K562 (cell line): ENCODE measurements around the gene AGPAT3. TPM values are rescaled to one million over a fixed set of nuclear protein-coding genes. Genes with fewer than 3 reads are reported as not detected.

Experiments used
- ARID3A ChIP-seq: IDR thresholded peaks from 2 replicates; pipeline ENCODE4 v1.6.1; 2012; ENCODE audit warnings: low read depth, low read length, improper control_type of control experiment, borderline replicate concordance
- CTBP1 ChIP-seq: fragments of 450-650 bp; IDR thresholded peaks from 2 replicates; pipeline ENCODE4 v1.6.1; 2016; ENCODE audit warnings: borderline replicate concordance
- CUX1 ChIP-seq: fragments of 200-800 bp; sonication (Bioruptor generic); IDR thresholded peaks from 2 replicates; pipeline ENCODE4 v1.6.1; 2016; ENCODE audit warnings: missing genetic modification characterization, missing compliant biosample characterization
- EP400 ChIP-seq: fragments of 450-650 bp; IDR thresholded peaks from 2 replicates; pipeline ENCODE4 v1.6.1; 2017; ENCODE audit warnings: antibody characterized with exemption, mild to moderate bottlenecking, moderate library complexity
- EWSR1 ChIP-seq: fragments of 450-650 bp; IDR thresholded peaks from 2 replicates; pipeline ENCODE4 v1.6.1; 2018; ENCODE audit warnings: borderline replicate concordance, mild to moderate bottlenecking, low read depth, moderate library complexity; ENCODE audit not compliant: partially characterized antibody
- FUS ChIP-seq: fragments of 200-400 bp; formaldehyde crosslinking; optimal IDR thresholded peaks from 2 replicates; pipeline ENCODE3; 2017; ENCODE audit warnings: low read depth, low read length
- HOXB6 ChIP-seq: fragments of 250-450 bp; sonication (Bioruptor Pico); IDR thresholded peaks from 2 replicates; pipeline ENCODE4 v1.5.1; 2022; ENCODE audit warnings: mild to moderate bottlenecking, borderline replicate concordance
- L3MBTL2 ChIP-seq: fragments of 450-650 bp; IDR thresholded peaks from 2 replicates; pipeline ENCODE4 v1.6.1; 2016; ENCODE audit warnings: mild to moderate bottlenecking, moderate library complexity
- MAFG ChIP-seq: fragments of 450-650 bp; conservative IDR thresholded peaks from 2 replicates; pipeline ENCODE4 v1.6.1; 2016; ENCODE audit warnings: missing genetic modification characterization, missing compliant biosample characterization
- MLLT1 ChIP-seq, 2 experiments: fragments of 450-650 bp; IDR thresholded peaks; 2 replicates each; pipeline ENCODE4 v1.6.1; 2016
- MTF1 ChIP-seq: fragments of 250-450 bp; sonication (Bioruptor Pico); IDR thresholded peaks from 2 replicates; pipeline ENCODE4 v1.9.0; 2021; ENCODE audit warnings: moderate library complexity, mild to moderate bottlenecking, inconsistent platforms, borderline replicate concordance
- MXD1 ChIP-seq: fragments of 250-450 bp; sonication (Bioruptor Pico); IDR thresholded peaks from 2 replicates; pipeline ENCODE4 v1.8.0; 2021; ENCODE audit warnings: borderline replicate concordance, mild to moderate bottlenecking, moderate library complexity; ENCODE audit not compliant: poor library complexity, severe bottlenecking
- STAG1 ChIP-seq: sonication (generic); formaldehyde crosslinking; IDR thresholded peaks from 2 replicates; pipeline ENCODE4 v1.5.0; 2020; ENCODE audit warnings: missing genetic modification reagents, borderline replicate concordance
- THRAP3 ChIP-seq: fragments of 450-650 bp; IDR thresholded peaks from 2 replicates; pipeline ENCODE4 v1.6.1; 2016; ENCODE audit warnings: mild to moderate bottlenecking, inconsistent platforms, borderline replicate concordance
- TRIM28 ChIP-seq: fragments of 450-650 bp; IDR thresholded peaks from 2 replicates; pipeline ENCODE4 v1.6.1; 2017
- USF1 ChIP-seq: sonication (generic); formaldehyde crosslinking; IDR thresholded peaks from 2 replicates; pipeline ENCODE4 v1.9.0; 2022; ENCODE audit warnings: mild to moderate bottlenecking, missing genetic modification reagents
- ZFX ChIP-seq: sonication (generic); formaldehyde crosslinking; IDR thresholded peaks from 2 replicates; pipeline ENCODE4 v1.8.0; 2022; ENCODE audit warnings: mild to moderate bottlenecking, missing genetic modification reagents, moderate library complexity
- ZNF79 ChIP-seq: fragments of 250-450 bp; sonication (Bioruptor Pico); IDR thresholded peaks from 2 replicates; pipeline ENCODE4 v1.4.0; 2020; ENCODE audit warnings: low read depth, mild to moderate bottlenecking, moderate library complexity
- polyA plus RNA-seq, 8 experiments: library from polyadenylated mRNA; depleted of rRNA in 4 of 8; stranded (reverse) in 5 of 8; unstranded in 3 of 8; fragments of >200 nt; fragmentation: Nextera tagmentation in 2 of 8; fragmentation: Illumina TruSeq in 1 of 8; extraction: Ambion mirVana in 2 of 8; extraction: Trizol in 1 of 8; gene quantifications; 2 replicates each; pipeline versions ENCODE4 v1.2.1 to v1.2.3, GENCODE V29; 2011 to 2014; ENCODE audit warnings: inconsistent platforms in 1 of 8, missing spikeins in 1 of 8
- total RNA-seq, 7 experiments: library from RNA; depleted of rRNA in 6 of 7; stranded (reverse); fragments of >200 nt in 6 of 7; fragmentation: Illumina TruSeq in 2 of 7; extraction: Trizol in 2 of 7; gene quantifications; 2 replicates each; pipeline versions ENCODE4 v1.2.1 to v1.2.3, GENCODE V29; 2011 to 2021; ENCODE audit warnings: low replicate concordance in 1 of 7

Gene AGPAT3
- total and polyA plus RNA-seq, 9 of the 15 experiments (the other 6 are each of a cell fraction or from before 2014, with no cell fraction given), result 1.5 to 88.4 (median 35.7) TPM

- TF ChIP-seq MLLT1 (IDR thresholded peaks at IDR 0.05) (no peak), ZNF79 (CRISPR knock-in tag) (no peak), THRAP3 (no peak), STAG1 (no peak), ARID3A (no peak), L3MBTL2 (no peak), HOXB6 (CRISPR knock-in tag) (no peak), MAFG (tag) (no peak), MXD1 (no peak), ZFX (peak; percentile 47; the same call in 1 of the 2 replicates), EP400 (no peak), CTBP1 (peak; percentile 25; the same call in 1 of the 2 replicates), USF1 (no peak), MTF1 (CRISPR knock-in tag) (no peak), TRIM28 (peak; percentile 59; the same call in 1 of the 2 replicates), CUX1 (CRISPR knock-in tag) (no peak), EWSR1 (no peak), FUS (no peak)
Observed at GRCh38 chr21:43937051-43937832, 72.2 kb downstream of the AGPAT3 start (continued).
